Aorta (tissue), 5 donors: Measurements from ENCODE around the gene ADSS2. TPM values are rescaled to one million over a fixed set of nuclear protein-coding genes. Genes with fewer than 3 reads are reported as not detected.

Experiments used
- ATAC-seq: fragments of 200-7000 bp; cut with Tn5 transposase; one replicate; pipeline ENCODE4 v1.9.1; 2022; ENCODE audit warnings: moderate library complexity; ENCODE audit not compliant: low FRiP score
- DNase-seq, 2 donors: peaks; one replicate each; pipeline ENCODE4 v3.0.0-alpha.2; 2020
- H3K27ac ChIP-seq, 2 donors: one replicate each; pipeline ENCODE4 v1.5.1; 2013; ENCODE audit warnings: low read length in 2 of 2, mild to moderate bottlenecking in 2 of 2, moderate library complexity in 2 of 2, control low read depth in 1 of 2, inconsistent platforms in 1 of 2, low read depth in 1 of 2
- H3K27me3 ChIP-seq, 2 donors: one replicate each; pipeline ENCODE4 v1.6.1; 2013; ENCODE audit warnings: control low read depth in 1 of 2, low read length in 1 of 2, mild to moderate bottlenecking in 1 of 2, moderate library complexity in 1 of 2; ENCODE audit not compliant: insufficient read depth in 2 of 2, control insufficient read depth in 1 of 2
- H3K36me3 ChIP-seq, 2 donors: one replicate each; pipeline ENCODE4 v1.6.1; 2013; ENCODE audit warnings: control low read depth in 1 of 2, low read length in 1 of 2, mild to moderate bottlenecking in 1 of 2; ENCODE audit not compliant: insufficient read depth in 2 of 2, control insufficient read depth in 1 of 2
- H3K4me1 ChIP-seq, 2 donors: one replicate each; pipeline ENCODE4 v1.6.1; 2013; ENCODE audit warnings: low read length in 2 of 2, control low read depth in 1 of 2, mild to moderate bottlenecking in 1 of 2, moderate library complexity in 1 of 2; ENCODE audit not compliant: insufficient read depth in 2 of 2, control insufficient read depth in 1 of 2
- H3K4me3 ChIP-seq, 2 donors: one replicate each; pipeline ENCODE4 v1.5.1; 2013; ENCODE audit warnings: low read length in 2 of 2, control low read depth in 1 of 2, mild to moderate bottlenecking in 1 of 2
- H3K9me3 ChIP-seq: one replicate; pipeline ENCODE4 v1.6.1; 2013; ENCODE audit warnings: mild to moderate bottlenecking, low read length; ENCODE audit not compliant: control insufficient read depth
- WGBS, 2 donors: extraction: QIAGEN DNeasy Blood & Tissue Kit; methylation state at CpG; one replicate each; pipeline ENCODE4 v1.1.7; 2013; 5-methylcytosine and 5-hydroxymethylcytosine counted together
- intact Hi-C, 2 donors: fragments of 100-400 bp; cut with DNase I; formaldehyde crosslinking; loops; one replicate each; pipeline versions ENCODE4 v1.14.2 to v1.15.0; 2022
- polyA plus RNA-seq, 2 donors: library from polyadenylated mRNA; stranded (reverse); fragments of 200-250 nt; gene quantifications; one replicate each; pipeline ENCODE4 v1.2.3, GENCODE V29; 2013
- total RNA-seq, 2 donors: library from RNA; stranded (reverse); fragmentation: NEBNext Ultra II Directional; extraction: Animal tissue kit (Norgen Biotek cat#: 25700); gene quantifications; one replicate each; pipeline ENCODE4 v1.2.1, GENCODE V29; 2021
- donor health status: healthy with polysubstance abuse.
- donor health status: Bipolar disorder and iron deficiency.
- donor health status: DM: no; HTN: no; CAD: no.
- donor health status: DM: no; HTN: no; CAD: no.
- donor health status: DM: yes; HTN: yes; CAD: no.

The ADSS2 gene
- total and polyA plus RNA-seq, 4 donors, result 22.7 to 44.2 (median 33.5) TPM

GRCh38 chr1:244437086-244437468 lies 14.6 kb downstream of the ADSS2 start:
- Histone ChIP-seq H3K9me3 (no peaks in the 10 kb centered on the region), H3K4me1 (no peaks in the 10 kb centered on the region), H3K27ac (no peak overlapping the region), H3K36me3 (peaks cover 0 to 4% of the 10 kb centered on the region in 2 donors), H3K4me3 (no peak overlapping the region), H3K27me3 (no peaks in the 10 kb centered on the region)
- ATAC-seq (no peak), DNase-seq (no peak)
- intact Hi-C loops, result no loop called here

- intact Hi-C loops, result no loop called here
- Histone ChIP-seq H3K27me3 (no peaks in the 10 kb centered on the region), H3K27ac (no peak overlapping the region)
Observed at GRCh38 chr1:244436336-244437085, 15.2 kb downstream of the ADSS2 start.

GRCh38 chr1:244435562-244436205 lies 16.0 kb downstream of the ADSS2 start:
- Histone ChIP-seq H3K27ac (peak overlapping the region in 1 of 2 donors; percentile 5), H3K36me3 (peaks cover 0 to 4% of the 10 kb centered on the region in 2 donors), H3K27me3 (no peaks in the 10 kb centered on the region), H3K9me3 (no peaks in the 10 kb centered on the region), H3K4me1 (no peaks in the 10 kb centered on the region), H3K4me3 (no peak overlapping the region)
- 40 to 42% methylated on average over 6 of the region's 6 CpGs for WGBS, 2 donors
- no peak for DNase-seq
- intact Hi-C loops, result no loop called here
- ATAC-seq, result no peak

More at GRCh38 chr1:244436336-244437085, 15.2 kb downstream of the ADSS2 start:
- Histone ChIP-seq H3K9me3 (no peaks in the 10 kb centered on the region), H3K4me1 (no peaks in the 10 kb centered on the region), H3K36me3 (peaks cover 0 to 4% of the 10 kb centered on the region in 2 donors), H3K4me3 (no peak overlapping the region)
- 73 to 74% methylated on average over 7 of the region's 7 CpGs for WGBS, 2 donors
- no peak for ATAC-seq
- DNase-seq, result no peak

- intact Hi-C loops, result no loop called here
- H3K27ac ChIP-seq, result no peak overlapping the region
- H3K36me3 ChIP-seq, result peaks cover 0 to 4% of the 10 kb centered on the region in 2 donors
- no peaks in the 10 kb centered on the region for H3K9me3 ChIP-seq
- H3K4me1 ChIP-seq, result peaks cover 0 to 3% of the 10 kb centered on the region in 2 donors
- DNase-seq, result no peak
- ATAC-seq, result no peak
- no peaks in the 10 kb centered on the region for H3K27me3 ChIP-seq
- H3K4me3 ChIP-seq, result no peak overlapping the region
Observed at GRCh38 chr1:244431166-244431565, 20.5 kb downstream of the ADSS2 start.

GRCh38 chr1:244429818-244430217 lies 21.9 kb downstream of the ADSS2 start:
- ATAC-seq (no peak), DNase-seq (no peak)
- intact Hi-C loops, result no loop called here
- WGBS, 2 donors, result 79 to 99% methylated on average over 3 of the region's 3 CpGs
- Histone ChIP-seq H3K4me1 (peaks cover 0 to 3% of the 10 kb centered on the region in 2 donors), H3K9me3 (no peaks in the 10 kb centered on the region), H3K36me3 (peaks cover 0 to 4% of the 10 kb centered on the region in 2 donors), H3K4me3 (no peak overlapping the region), H3K27ac (no peak overlapping the region), H3K27me3 (no peaks in the 10 kb centered on the region)

- peaks cover 0 to 3% of the 10 kb centered on the region in 2 donors for H3K4me1 ChIP-seq
- H3K9me3 ChIP-seq, result no peaks in the 10 kb centered on the region
- intact Hi-C loops, result no loop called here
- H3K27me3 ChIP-seq, result no peaks in the 10 kb centered on the region
- H3K36me3 ChIP-seq, result no peaks in the 10 kb centered on the region
- no peak for ATAC-seq
- no peak overlapping the region for H3K4me3 ChIP-seq
- no peak overlapping the region for H3K27ac ChIP-seq
- no peak for DNase-seq
Observed at GRCh38 chr1:244427647-244428046, 24.1 kb downstream of the ADSS2 start.

- no peak overlapping the region for H3K27ac ChIP-seq
- intact Hi-C loops, result no loop called here
Observed at GRCh38 chr1:244424649-244425334, 26.9 kb downstream of the ADSS2 start.

GRCh38 chr1:244422174-244422573 lies 29.5 kb downstream of the ADSS2 start:
- no peaks in the 10 kb centered on the region for H3K27me3 ChIP-seq
- H3K27ac ChIP-seq, result no peak overlapping the region
- 43 to 44% methylated on average over 1 of the region's 1 CpG for WGBS, 2 donors
- H3K4me1 ChIP-seq, result peaks cover 0 to 8% of the 10 kb centered on the region in 2 donors
- ATAC-seq (no peak), DNase-seq (no peak)
- H3K4me3 ChIP-seq, result no peak overlapping the region
- intact Hi-C loops, result no loop called here
- H3K36me3 ChIP-seq, result peaks cover 0 to under 1% of the 10 kb centered on the region in 2 donors
- no peaks in the 10 kb centered on the region for H3K9me3 ChIP-seq

More at GRCh38 chr1:244424649-244425334, 26.9 kb downstream of the ADSS2 start:
- Histone ChIP-seq H3K4me1 (peaks cover 0 to 8% of the 10 kb centered on the region in 2 donors), H3K4me3 (no peak overlapping the region), H3K27me3 (no peaks in the 10 kb centered on the region), H3K36me3 (no peaks in the 10 kb centered on the region), H3K9me3 (no peaks in the 10 kb centered on the region)
- WGBS, 2 donors, result 62 to 71% methylated on average over 2 of the region's 2 CpGs
- no peak for DNase-seq
- no peak for ATAC-seq
